Stomach (tissue), 9 donors: ENCODE measurements around the gene OR5K2. TPM values are rescaled to one million over a fixed set of nuclear protein-coding genes. Genes with fewer than 3 reads are reported as not detected.

Experiments used
- DNase-seq, 2 donors: peaks; one replicate each; pipeline versions ENCODE4 v3.0.0 to v3.0.0-alpha.2; 2013 to 2019
- H3K27ac ChIP-seq, 5 donors: fragments of 200-600 bp in 4 of 5; sonication (generic) in 4 of 5; one replicate each; pipeline ENCODE4 v1.5.1; 2013 to 2019; ENCODE audit warnings: mild to moderate bottlenecking in 1 of 5, moderate library complexity in 1 of 5
- H3K27me3 ChIP-seq, 3 donors: fragments of 200-600 bp; sonication (generic); one replicate each; pipeline ENCODE4 v1.5.1; 2017 to 2019; ENCODE audit warnings: mixed run types in 1 of 3
- H3K36me3 ChIP-seq, 4 donors: fragments of 200-600 bp; sonication (generic); 1 replicate in 3 of 4; 2 replicates in 1 of 4; pipeline ENCODE4 v1.5.1; 2016 to 2019
- H3K4me1 ChIP-seq, 4 donors: fragments of 200-600 bp; sonication (generic); one replicate each; pipeline ENCODE4 v1.5.1; 2016 to 2019
- H3K4me3 ChIP-seq, 4 donors: fragments of 200-600 bp; sonication (generic) in 3 of 4; one replicate each; pipeline ENCODE4 v1.5.1; 2016 to 2019; ENCODE audit warnings: mild to moderate bottlenecking in 1 of 4
- H3K9me3 ChIP-seq, 4 donors: fragments of 200-600 bp; sonication (generic); one replicate each; pipeline ENCODE4 v1.5.1; 2016 to 2019
- EP300 ChIP-seq: sonication (generic); formaldehyde crosslinking; IDR thresholded peaks from one replicate; pipeline ENCODE4 v1.6.1; 2017; ENCODE audit warnings: antibody characterized with exemption
- POLR2A ChIP-seq, 4 donors: fragments of 450-650 bp; IDR thresholded peaks; one replicate each; pipeline ENCODE4 v1.6.1; 2016; ENCODE audit warnings: antibody characterized with exemption in 4 of 4, control low read depth in 2 of 4, mild to moderate bottlenecking in 1 of 4, moderate library complexity in 1 of 4
- POLR2AphosphoS5 ChIP-seq, 3 donors: sonication (generic); formaldehyde crosslinking; IDR thresholded peaks; one replicate each; pipeline ENCODE4 v1.6.1; 2016; ENCODE audit warnings: antibody characterized with exemption in 3 of 3
- WGBS, 5 donors: extraction: QIAGEN DNeasy Blood & Tissue Kit in 3 of 5; methylation state at CpG; one replicate each; pipeline versions ENCODE4 v1.1.5 to v1.1.7; 2013 to 2018; 5-methylcytosine and 5-hydroxymethylcytosine counted together
- intact Hi-C: fragments of 100-400 bp; cut with DNase I; formaldehyde crosslinking; loops from one replicate; pipeline ENCODE4 v1.15.1; 2023; ENCODE audit warnings: low total_unique reads
- polyA plus RNA-seq, 3 donors: library from polyadenylated mRNA; stranded (reverse); fragments of 200-250 nt; gene quantifications; one replicate each; pipeline ENCODE4 v1.2.3, GENCODE V29; 2013
- total RNA-seq, 5 donors: library from RNA; depleted of rRNA; stranded (reverse); fragments of >200 nt; gene quantifications; one replicate each; pipeline versions ENCODE4 v1.1.0 to v1.2.3, GENCODE V29; 2014 to 2016
- TF ChIP-seq, protein P1 (sequence below), 7 experiments: fragments of 450-650 bp in 4 of 7; fragments of 200-600 bp in 3 of 7; sonication (generic) in 3 of 7; IDR thresholded peaks; one replicate each; pipeline ENCODE4 v1.5.1; 2016 to 2019; ENCODE audit warnings: antibody characterized with exemption in 7 of 7, control low read depth in 2 of 7, mild to moderate bottlenecking in 1 of 7
- donor health status: healthy with polysubstance abuse.
- donor health status: Bipolar disorder and iron deficiency.
- donor health status: healthy.

OR5K2 gene
- total and polyA plus RNA-seq, 8 donors, result not detected

DNA sequence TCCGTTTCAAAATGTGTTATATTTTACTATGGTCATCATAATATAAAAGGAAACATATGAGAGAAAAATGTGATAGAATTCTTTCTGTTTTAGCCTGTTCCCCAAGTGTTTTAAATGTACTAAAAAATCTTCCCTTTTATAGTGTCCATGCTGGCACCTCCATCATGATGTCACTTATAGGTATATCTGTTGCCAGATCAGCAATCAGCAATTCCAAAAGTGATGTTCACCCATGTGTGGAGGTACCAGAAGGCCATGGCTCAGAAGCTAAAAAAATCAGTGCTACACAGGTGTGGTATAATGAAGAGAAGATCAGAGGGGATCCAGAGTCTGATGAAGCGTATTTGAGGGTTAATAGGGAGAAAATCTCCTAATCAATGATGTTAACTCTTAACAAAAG, 33.2 kb downstream of the OR5K2 start:
- no peak overlapping the region for H3K27ac ChIP-seq
- H3K9me3 ChIP-seq, result no peaks in the 10 kb centered on the region

DNA sequence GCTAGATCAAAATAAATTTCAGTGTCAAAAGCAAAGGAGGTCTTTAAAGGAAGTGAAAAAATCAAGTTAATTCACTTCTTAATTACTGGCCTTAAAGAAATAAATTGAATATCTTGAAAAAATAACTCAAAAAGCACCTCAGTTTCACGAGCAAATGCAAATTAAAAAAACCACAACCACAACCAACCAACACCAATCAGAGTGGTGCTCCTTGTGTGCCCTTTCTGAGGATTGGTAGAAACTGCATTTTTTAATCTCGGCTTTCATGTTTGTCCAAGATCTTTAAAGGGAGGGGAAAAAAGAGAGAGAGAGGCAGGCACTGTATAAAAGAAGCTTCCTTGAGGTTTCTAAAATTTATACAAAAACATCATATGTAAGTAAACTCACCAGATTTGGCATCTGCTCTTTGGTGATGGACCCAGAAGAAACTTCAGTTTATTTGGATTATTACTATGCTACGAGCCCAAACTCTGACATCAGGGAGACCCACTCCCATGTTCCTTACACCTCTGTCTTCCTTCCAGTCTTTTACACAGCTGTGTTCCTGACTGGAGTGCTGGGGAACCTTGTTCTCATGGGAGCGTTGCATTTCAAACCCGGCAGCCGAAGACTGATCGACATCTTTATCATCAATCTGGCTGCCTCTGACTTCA, 34.3 kb downstream of the OR5K2 start, which contains the start of gene GPR15:
Gene GPR15 (plus strand): TSS at position 357 of the 653 bp plus-strand sequence. CDS start 56 bp downstream, at position 413.
- Histone ChIP-seq H3K4me1 (no peaks in the 10 kb centered on the region), H3K4me3 (no peak within 1 kb of the TSS), H3K36me3 (no peaks in the 10 kb centered on the region), H3K27me3 (no peaks in the 10 kb centered on the region), H3K27ac (no peak within 1 kb of the TSS), H3K9me3 (no peaks in the 10 kb centered on the region)
- TF ChIP-seq POLR2AphosphoS5 (IDR thresholded peaks at IDR 0.05) (no peak), POLR2A (IDR thresholded peaks at IDR 0.05) (no peak)
- DNase-seq, result no peak
- 69 to 81% (median 71%) methylated on average over 7 of the region's 7 CpGs for WGBS, 5 donors
- intact Hi-C loops, result no loop called here

More for the DNA sequence above, 33.2 kb downstream of the OR5K2 start:
- WGBS, 5 donors, result 89 to 96% (median 92%) methylated on average over 2 of the region's 2 CpGs
- TF ChIP-seq POLR2AphosphoS5 (IDR thresholded peaks at IDR 0.05), result no peak
- no peak for TF ChIP-seq POLR2A (IDR thresholded peaks at IDR 0.05)
- TF ChIP-seq, protein P1, sequence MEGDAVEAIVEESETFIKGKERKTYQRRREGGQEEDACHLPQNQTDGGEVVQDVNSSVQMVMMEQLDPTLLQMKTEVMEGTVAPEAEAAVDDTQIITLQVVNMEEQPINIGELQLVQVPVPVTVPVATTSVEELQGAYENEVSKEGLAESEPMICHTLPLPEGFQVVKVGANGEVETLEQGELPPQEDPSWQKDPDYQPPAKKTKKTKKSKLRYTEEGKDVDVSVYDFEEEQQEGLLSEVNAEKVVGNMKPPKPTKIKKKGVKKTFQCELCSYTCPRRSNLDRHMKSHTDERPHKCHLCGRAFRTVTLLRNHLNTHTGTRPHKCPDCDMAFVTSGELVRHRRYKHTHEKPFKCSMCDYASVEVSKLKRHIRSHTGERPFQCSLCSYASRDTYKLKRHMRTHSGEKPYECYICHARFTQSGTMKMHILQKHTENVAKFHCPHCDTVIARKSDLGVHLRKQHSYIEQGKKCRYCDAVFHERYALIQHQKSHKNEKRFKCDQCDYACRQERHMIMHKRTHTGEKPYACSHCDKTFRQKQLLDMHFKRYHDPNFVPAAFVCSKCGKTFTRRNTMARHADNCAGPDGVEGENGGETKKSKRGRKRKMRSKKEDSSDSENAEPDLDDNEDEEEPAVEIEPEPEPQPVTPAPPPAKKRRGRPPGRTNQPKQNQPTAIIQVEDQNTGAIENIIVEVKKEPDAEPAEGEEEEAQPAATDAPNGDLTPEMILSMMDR (IDR thresholded peaks at IDR 0.05), result no peak
- no peak for TF ChIP-seq EP300
- no peak for DNase-seq
- no peaks in the 10 kb centered on the region for H3K27me3 ChIP-seq
- no peaks in the 10 kb centered on the region for H3K36me3 ChIP-seq
- H3K4me3 ChIP-seq, result no peak overlapping the region
- no peaks in the 10 kb centered on the region for H3K4me1 ChIP-seq
- intact Hi-C loops, result no loop called here

GRCh38 chr3:98532275-98532637, 34.8 kb downstream of the OR5K2 start:
- H3K4me3 ChIP-seq, result no peak overlapping the region
- no peaks in the 10 kb centered on the region for H3K4me1 ChIP-seq
- 66 to 85% (median 79%) methylated on average over 5 of the region's 5 CpGs for WGBS, 5 donors
- no peak overlapping the region for H3K27ac ChIP-seq
- DNase-seq, result no peak
- no peaks in the 10 kb centered on the region for H3K27me3 ChIP-seq
- intact Hi-C loops, result no loop called here
- TF ChIP-seq EP300 (no peak), POLR2AphosphoS5 (IDR thresholded peaks at IDR 0.05) (no peak), POLR2A (IDR thresholded peaks at IDR 0.05) (no peak)
- TF ChIP-seq, protein P1 (IDR thresholded peaks at IDR 0.05), result no peak
- no peaks in the 10 kb centered on the region for H3K36me3 ChIP-seq
- H3K9me3 ChIP-seq, result no peaks in the 10 kb centered on the region

- intact Hi-C loops, result no loop called here
- no peaks in the 10 kb centered on the region for H3K36me3 ChIP-seq
- H3K27ac ChIP-seq, result no peak overlapping the region
- H3K27me3 ChIP-seq, result no peaks in the 10 kb centered on the region
- TF ChIP-seq POLR2AphosphoS5 (IDR thresholded peaks at IDR 0.05), result no peak
- TF ChIP-seq, protein P1 (IDR thresholded peaks at IDR 0.05), result no peak
- TF ChIP-seq POLR2A (IDR thresholded peaks at IDR 0.05), result no peak
- TF ChIP-seq EP300, result no peak
- DNase-seq, result no peak
- no peak overlapping the region for H3K4me3 ChIP-seq
- WGBS, 5 donors, result 83 to 95% (median 90%) methylated on average over 6 of the region's 6 CpGs
- no peaks in the 10 kb centered on the region for H3K4me1 ChIP-seq
- H3K9me3 ChIP-seq, result no peaks in the 10 kb centered on the region
Measured at GRCh38 chr3:98532709-98533571, 35.5 kb downstream of the OR5K2 start.
